ENCODE measurements around the gene KCNK18.
"Not testable (repeated sequence)": the region's sequence is repeated elsewhere in the genome, so short reads cannot be mapped to it uniquely, and the experiment has no call there.

Gene KCNK18

DNA sequence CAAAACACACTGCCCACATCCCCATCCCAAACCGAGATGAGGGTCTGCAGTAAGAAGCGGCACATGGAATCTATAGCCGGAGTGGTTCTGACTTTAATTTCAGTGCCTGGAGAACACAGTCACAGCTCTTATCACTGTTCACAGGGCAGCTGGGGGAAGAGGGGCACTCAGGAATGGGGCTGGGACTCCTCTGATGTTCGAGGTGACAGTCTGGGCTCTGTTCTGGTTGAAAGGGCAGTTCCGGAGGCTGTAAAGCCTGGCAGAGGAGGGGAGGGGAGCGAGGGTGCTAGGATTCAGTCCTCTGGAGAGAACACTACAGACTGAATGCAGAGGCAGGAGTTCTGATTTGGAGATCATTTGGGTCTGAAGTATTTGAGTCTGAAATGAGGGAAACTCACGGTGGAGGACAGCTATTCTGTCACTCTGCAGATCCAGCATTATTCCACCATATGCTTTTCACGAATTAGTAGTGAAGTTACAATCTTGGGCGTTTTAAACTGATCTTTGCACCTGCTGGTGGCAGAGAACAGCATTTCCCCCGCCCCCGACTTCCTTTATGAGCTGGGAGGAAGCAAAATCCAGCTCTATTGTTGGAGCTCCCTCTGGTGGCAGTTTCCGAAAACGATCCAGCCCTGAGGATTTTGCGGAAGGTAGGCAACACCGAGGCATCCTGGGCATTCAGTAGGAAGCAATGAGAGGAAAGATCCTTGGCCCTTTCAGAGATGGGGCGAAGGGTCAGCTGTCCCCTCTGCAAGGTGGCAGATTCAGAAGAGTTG, 22.7 kb upstream of the KCNK18 start:
- peak; percentile 89 for DNase-seq

DNA sequence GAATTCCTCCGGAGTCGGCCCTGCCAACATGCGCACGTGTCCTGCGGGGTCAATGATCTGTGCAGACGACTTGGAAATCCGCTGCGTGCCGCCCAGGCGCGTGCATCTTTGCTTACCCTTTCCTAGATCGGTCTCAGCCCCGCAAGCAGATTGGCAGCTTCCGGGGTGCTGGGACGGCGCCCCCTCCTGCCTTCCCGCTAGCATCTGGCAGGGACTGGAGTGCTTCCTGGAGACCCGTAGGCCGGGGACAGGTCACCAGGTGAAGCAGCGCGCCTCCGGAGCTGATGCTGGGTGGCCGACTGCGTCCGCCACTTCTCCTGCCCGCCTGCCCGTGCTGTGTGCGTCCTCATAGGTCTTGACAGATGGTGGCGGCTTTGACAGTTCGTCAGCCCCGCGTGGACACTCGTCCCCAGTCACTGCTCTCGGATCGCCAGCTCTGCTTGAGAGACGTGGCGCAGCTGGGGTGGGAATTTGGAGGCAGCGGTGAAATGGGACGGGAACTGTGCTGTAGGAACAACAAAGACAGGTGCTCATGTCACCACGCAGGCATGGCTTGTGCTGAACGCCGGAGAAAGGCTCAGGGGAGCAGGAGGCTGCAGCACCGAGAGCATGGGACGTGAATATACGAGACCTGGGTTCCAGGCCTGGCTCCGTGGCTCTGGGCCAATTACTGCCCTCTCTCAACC, 21.9 kb upstream of the KCNK18 start:
- peak; percentile 26 for DNase-seq

DNA sequence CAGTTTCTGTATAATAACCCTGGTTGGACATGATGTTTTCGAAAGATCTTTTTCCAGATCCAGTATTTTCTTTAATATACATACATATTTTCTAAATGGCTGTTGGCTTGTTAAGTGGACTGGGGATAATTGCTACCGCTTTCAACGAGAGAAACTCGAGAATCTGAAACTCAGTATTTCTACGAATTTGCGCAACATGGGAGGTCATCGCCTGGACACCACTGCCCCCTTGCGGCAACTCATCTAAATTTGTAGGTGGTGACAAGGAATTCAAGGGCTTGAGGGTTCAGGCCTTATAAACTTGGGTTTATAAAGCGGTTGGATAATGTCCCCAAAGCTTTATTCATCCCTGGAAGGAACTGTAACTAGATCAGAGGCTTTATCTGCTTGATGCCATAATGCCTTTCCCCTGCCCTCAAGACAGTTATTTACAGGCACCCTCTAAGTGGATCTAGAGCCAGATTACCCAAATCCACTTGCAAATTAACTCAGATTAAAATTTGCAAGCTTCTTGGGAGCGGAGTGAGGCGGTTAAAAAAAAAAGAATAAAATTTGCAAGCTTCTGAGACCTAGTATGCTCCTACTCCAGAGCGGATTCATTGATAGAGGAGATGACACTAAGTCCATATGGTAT, 21.3 kb upstream of the KCNK18 start:
- peak; percentile 81 for DNase-seq

DNA sequence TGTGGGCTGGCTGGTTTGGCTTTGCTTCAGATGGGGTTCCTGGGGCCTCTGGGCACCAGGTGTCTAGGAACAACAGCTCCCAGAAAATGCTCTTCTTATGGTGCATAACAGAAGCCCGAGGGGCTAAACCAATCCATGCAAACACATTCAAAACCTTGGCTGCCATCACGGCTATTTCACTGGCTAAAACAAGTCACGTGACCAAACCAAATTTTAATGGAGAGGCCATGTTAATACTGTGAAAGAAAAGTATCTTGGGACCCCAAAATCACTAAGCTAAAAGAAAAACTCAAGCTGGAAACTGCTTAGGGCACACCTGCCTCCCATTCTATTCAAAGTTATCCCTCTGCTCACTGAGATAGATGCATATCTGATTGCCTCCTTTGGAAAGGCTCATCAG, 19.1 kb upstream of the KCNK18 start:
- no peak for DNase-seq

DNA sequence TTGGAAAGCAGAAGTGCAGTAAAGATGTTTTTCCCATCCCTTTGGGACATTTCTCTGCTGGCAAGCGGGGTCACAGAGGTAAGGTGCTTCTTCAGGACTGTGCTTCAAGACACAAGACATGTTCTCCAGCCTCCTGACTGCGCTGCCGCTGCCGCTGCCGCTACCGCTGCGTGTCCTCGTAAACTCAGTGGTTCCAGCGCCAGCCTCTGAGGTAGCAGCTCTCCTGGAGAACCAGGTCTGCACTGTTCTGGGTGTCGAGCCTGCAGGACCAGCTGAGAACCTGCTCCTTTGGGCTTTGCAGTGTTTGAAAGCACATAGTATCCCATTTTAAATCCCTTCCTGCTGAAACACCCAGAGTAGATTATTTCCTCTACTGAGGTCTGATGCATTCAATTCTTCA, 13.0 kb upstream of the KCNK18 start:
- no peak for DNase-seq

DNA sequence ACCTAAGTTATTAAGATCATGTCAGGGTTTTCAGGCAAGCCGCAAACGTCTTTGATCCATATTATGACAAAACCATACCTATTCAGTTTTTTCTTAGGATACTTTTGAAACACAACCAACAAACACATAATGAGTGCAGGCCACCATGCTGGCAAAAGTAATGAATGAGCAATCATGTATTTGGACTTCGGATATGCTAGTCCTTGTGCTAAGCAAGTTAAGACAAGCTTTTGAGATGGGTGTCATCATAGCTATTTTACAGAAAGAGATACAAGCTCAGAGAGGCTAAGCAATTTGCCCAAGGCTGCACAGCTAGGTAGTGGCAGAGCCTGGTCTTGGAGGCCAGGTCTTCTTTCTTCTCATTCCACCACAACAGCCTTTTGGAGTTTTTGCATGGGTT, 12.5 kb upstream of the KCNK18 start:
- no peak for DNase-seq

DNA sequence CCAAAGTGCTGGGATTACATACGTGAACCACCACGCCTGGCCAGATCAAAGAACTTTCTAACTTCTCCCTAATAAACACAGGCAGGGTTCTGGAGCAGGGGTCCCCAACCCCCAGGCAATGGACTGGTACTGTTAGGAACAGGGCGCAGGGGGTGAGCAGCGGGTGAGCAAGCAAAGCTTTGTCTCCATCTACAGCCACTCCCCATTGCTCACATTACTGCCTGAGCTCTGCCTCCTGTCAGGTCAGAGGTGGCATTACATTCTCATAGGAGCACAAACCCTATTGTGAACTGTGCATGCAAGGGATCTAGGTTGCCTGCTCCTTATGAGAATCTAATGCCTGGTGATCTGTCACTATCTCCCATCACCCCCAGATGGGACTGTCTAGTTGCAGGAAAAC, 11.5 kb upstream of the KCNK18 start:
- DNase-seq: not testable (repeated sequence)

DNA sequence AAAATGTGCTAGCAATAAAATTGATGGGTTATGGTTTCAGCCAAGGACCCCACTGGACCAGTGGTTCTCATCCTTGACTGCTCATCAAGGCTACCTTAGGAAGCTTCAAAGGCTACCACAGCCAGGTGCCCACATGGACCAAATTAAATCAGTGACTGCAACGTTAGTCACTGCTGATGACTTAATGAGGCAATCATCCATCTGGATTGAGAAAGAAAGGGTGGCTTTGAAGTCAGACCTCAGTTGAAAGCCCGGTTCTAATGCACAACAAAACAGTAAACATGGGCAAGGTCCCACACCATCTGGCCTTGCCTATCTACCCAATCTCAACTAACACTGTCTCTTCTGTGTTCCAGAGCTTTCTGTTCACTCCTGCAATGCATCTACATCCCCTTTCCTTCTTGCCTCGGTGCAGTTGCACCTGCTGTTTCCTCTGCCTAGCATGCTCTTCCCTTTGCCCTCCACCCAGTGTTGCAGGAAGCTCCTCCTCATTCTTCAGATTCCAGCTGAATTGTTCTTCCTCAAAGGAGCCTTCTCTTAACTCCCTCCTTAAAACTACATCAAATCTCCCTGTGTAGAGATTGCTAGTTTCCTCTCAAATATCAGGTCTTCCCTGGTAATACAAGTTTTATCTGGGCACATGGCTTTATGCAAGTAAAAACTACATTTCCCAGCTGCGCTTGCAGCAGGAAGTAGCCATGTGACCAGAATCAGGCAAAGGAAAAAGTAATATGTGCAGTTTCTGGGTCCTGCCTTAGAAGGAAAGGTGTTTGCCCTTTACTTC, 10.3 kb upstream of the KCNK18 start:
- DNase-seq: no peak

DNA sequence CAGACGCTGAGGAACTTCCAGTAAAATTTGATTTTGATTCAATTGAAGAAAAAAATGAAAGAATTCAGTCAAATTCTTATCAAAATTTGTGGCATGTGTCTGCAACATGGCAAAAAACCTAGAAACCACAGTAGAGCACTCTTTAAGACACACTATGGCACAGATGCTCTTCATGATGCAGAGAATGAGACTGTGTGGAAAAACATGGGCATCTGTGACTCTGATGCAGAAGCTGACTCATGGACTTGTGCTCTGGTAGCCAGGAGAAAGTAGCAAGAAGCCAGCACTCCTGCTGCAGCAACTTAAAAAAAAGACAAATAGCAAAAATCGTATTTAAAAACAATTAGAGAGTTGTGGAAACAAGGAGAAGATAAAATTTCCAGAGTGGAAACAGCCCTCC, 8.9 kb upstream of the KCNK18 start:
- DNase-seq: no peak

DNA sequence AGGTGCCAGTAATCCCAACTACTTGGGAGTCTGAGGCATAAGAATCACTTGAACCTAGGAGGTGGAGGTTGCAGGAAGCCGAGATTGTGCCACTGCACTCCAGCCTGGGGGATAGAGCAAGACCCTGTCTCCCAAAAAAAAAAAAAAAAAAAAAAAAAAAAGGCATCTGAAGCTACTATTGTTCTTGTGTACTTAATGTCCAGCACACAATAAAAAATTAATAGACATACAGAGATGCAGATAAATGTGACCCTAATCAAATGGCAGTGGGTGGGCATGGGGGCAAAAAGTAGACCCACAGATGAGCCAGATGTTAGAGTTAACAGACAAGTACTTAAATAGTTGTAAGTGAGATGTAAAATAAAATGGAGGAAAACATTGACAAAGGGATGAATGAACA, 7.7 kb upstream of the KCNK18 start:
- no peak for DNase-seq

DNA sequence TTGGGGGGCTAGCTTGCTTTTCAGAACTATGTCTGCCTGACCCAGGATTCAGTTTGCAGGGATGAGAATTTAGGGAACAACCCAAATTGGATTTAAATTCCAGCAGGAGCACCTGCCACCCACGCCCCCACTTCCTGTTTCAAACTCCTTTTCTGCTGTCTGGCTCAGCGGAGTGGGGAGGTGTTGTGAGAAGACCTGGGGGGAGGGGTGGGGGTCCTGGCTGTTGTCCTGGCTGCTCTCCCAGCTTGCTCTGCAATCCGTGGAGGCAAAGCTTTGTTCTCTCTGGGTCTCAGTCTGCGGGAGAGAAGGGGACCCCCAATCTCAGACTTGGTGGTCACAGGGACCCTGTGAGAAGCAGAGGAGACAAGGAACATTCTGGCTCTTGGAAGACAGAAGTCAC, 799 bp downstream of the KCNK18 start:
- no peak for DNase-seq

DNA sequence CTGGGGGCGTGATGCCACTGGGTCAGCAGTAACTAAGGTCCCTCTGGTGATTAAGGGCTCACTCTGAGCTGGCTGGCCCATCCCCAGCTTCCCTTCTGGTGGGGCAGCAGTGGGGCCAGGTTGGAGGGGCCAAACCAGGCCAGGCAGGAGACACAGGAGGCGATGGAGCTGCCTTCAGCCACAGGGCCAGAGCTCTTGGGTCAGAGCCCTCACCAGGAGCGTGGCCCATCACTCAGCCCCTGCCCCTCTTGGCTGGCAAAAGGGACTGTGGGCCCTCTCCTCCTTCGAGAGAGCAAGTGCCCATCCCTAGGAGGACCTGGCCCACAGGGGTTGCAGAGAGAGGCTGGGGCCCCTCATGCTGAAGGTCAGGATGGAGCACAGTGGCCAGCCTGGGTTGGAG, 4.5 kb downstream of the KCNK18 start:
- no peak for DNase-seq

DNA sequence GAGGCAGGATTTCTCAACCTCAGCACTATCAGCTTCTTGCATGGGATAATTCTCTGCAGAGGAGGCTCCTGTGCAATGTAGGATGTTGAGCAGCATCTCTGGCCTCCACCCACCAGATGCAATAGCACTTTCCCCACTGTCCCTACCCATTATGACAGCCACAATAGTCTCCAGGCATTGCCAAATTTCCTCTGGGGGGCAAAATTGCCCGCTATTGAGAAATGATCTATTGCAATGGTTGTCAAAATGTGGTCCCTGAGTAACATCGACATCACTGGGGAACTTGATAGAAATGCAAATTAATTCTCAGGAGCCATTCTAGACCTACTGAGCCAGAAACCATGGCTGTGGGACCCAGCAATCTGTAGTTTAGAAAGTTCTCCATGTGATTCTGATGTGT, 7.0 kb downstream of the KCNK18 start:
- DNase-seq: no peak

DNA sequence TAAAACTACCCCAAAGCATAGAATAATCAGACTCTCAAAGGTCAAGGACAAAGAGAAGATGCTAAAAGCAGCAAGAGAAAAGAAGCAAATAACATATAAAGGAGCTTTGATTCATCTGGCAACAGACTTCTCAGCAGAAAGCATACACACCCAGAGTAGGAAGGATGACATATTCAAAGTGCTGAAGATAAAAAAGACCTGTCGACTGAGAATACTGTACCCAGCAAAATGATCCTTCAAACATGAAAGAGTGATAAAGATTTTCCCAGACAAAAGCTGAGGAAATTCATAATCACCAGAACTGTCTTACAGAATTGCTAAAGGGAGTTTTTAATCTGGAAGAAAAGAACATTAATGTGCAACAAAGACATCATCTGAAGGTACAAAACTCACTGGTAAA, 14.9 kb downstream of the KCNK18 start:
- no peak for DNase-seq

DNA sequence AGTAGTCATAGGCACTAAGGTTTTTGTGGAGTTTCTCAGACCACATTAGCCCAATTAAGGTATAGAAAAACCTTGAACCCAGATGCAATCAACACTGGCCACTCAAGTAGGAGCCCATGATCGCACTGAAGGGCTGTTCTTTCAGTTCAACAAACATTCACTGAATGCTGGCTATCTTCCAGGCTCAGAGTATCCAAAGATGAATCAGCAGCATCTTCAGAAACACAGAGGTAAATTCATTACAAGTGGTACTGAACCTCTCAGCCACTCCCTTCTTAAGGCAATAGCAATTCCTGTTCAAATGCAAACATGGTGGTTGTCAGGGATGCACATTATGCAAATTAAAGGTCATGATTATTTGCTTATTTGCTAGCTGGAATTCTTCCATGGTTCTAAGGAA, 17.1 kb downstream of the KCNK18 start:
- DNase-seq: no peak

DNA sequence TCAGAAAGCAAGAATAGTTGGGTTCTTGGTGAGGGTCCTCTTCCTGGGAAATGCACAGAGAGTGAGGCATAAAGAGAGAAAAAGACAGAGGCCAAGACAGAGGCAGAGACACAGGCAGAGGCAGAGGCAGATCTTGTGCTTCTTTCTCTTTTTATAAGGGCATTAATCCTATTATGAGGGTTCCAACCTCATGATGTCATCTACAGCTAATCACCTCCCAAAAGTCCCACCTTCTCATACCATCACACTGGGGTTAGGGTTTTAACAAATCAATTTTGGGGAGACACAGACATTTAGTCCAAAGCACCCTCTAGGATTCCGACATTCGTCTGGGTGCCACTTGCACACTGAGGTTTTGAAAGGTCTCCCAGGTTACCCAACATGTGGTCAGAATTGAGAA, 17.8 kb downstream of the KCNK18 start:
- no peak for DNase-seq

DNA sequence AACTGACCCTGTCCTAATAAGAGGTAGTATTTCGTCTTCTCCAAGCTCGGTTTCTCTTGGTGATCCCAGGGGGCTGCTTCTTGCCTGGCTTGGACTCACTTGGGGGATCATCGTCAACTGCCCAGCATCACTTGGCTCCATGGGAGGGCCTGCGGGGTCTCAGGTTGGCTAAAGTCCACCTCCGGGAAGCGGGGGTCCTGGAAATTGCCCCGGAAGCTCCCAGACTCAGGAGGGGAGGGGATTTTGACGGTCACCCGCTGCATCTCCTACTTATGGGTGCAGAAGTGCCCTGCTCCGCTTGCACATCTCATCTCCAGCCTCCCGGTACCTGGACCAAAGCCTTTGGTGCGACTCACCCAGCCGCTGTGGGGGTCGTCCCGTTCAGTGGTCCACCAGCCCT, 18.7 kb downstream of the KCNK18 start:
- DNase-seq: no peak

DNA sequence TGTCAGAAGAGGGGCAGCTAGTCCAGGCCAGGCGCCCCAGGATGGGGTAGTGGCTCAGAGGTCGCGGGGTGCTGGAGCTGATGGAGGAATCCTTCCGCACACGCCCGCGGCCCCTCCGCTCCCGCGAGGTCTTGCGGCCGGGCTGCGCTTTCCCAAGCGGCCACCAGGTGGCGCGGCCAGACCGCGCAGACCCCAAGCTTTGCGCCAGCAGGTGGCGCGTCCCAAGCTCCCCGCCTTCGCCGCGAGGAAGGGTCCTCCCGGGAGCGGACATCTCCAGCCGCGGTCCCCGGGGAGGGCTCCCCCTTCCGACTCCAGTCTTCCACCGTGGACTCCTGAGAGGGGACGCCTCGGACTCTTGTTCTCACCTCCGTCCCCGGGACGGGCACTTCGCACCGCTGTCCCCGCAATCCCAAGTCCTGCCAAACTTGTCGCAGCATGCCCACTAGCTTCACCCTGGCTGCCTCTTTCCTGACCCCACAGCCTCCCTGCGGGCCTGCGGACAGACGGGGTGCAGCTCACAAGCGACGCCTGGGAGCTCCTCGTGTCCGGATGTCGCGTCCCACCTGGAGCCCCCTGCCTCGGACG, 19.4 kb downstream of the KCNK18 start:
- DNase-seq: peak; percentile 67

DNA sequence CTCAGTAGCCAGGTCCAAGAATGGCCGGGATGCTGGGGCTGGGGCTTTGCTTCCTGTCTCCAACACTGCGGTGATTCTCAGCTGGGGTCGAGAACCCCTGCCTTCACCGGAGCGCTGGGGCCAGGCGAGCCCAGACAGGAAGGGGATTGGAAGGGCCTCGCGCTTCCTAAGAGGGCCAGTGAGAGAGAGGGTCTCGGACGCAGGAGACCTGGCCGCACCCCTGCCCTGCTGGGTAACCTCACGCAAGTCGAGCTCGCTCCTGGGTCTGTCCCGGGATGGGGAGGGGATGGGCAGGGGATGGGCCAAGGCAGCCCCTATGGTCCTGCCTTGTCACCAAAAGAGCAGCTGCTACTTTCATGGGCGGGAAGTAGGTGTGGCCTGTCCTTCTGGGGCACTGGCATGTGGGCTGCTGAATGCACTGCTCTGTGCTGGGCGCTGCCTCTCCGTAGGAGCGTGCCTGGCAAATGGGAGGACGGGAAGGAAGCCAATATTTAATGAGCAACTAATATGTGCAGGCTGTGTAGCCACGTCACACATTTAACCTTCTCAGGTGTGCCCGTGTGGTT, 20.0 kb downstream of the KCNK18 start:
- DNase-seq: peak; percentile 12

DNA sequence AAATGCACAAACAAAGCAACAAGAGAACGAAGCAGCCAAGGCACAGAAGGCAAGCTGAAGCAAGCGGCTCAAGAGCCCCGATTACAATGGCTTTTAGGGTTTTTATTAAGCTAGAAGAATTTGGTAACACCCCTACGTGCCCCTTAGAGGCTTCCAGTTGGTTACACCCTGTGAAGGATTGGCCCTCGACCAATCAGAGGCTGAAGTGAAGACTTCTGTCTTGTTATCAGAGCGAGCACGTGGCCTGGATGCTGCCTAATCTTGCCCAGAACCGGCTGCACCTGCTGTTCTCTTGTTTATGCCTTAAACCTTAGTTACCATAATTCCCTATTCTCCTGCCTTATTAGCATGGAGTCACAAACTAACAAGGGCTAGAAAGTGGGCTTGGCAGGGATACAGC, 21.4 kb downstream of the KCNK18 start:
- no peak for DNase-seq

DNA sequence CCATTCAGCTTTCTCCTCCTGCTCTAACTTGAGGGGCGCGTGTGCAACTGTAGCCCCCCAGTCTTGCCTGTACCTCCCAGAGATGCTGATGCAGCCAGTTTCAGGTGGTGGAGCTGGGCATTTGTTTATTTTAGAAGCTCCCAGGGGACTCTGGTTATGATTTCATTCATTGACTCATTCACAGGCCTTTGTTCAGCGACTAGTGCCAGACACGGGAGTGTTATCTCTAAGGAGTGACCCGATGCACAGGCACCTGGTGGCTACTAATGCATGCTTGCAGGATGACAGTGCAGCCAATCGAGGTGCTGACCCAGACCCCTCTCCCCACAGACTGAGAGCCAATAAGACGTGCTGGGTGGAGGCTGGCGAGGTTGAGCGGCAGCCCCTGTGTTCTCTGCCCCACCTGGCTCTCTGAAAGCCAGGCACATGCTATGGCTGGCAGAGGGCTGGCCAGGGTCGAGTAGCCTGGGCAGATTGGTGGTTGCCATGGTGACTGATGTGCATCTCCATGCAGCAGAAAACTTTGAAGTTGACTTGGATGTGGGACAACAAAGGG, 23.9 kb downstream of the KCNK18 start:
- DNase-seq: no peak

DNA sequence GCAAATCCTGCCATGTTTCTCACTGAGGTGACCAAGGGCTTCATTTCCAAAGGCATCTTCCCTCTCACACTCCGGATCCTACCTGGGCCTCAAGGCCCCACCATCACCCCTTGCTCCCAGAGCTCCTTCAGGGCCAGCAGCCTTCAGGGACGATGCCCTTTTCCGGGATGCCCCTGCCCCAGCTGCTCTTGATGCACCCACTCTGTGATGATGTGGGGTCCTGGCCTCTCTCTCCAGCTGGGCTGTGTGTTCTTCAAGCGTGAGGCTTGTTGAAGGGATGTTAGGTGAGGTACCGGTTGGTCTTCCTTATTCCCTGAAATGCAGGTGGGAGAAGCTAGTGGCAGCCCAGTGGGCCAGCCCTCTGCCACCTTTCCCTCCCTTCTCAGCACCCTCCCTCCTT, 25.3 kb downstream of the KCNK18 start:
- DNase-seq: no peak
